ENCODE data around the gene VGLL4. TPM values are rescaled to one million over a fixed set of nuclear protein-coding genes. Genes with fewer than 3 reads are reported as not detected.

The VGLL4 gene
- total and polyA plus RNA-seq, 2 donors (not counting 1 experiment from before 2014, with no cell fraction given): 25.8 to 29.0 TPM

- Histone ChIP-seq H4K20me1 (ENCODE audit: control insufficient read depth, insufficient read depth, low read length, poor library complexity, severe bottlenecking) (peaks cover 12% of the 10 kb centered on the region), H3K27me3 (replicated peaks in 1 of 4; ENCODE audit: control extremely low read depth in 1 of 4, control insufficient read depth in 3 of 4, insufficient read depth in 4 of 4, low read length in 3 of 4) (no peaks in the 10 kb centered on the region), H3K9ac (ENCODE audit: low read length) (no peak overlapping the region), H3K9me3 (ENCODE audit: control extremely low read depth in 1 of 3, control insufficient read depth in 2 of 3, insufficient read depth in 1 of 3, low read length in 2 of 3) (no peaks in the 10 kb centered on the region), H3K36me3 (replicated peaks in 1 of 2; ENCODE audit: control extremely low read depth in 1 of 2, control insufficient read depth in 1 of 2, extremely low read depth in 1 of 2, insufficient read depth in 2 of 2, low read length in 1 of 2) (no peaks in the 10 kb centered on the region), H3K4me1 (ENCODE audit: control insufficient read depth in 2 of 2, insufficient read depth in 2 of 2, low read length in 2 of 2) (peaks cover 3 to 8% of the 10 kb centered on the region in 2 donors), H3K27ac (ENCODE audit: low read length in 2 of 2) (no peak overlapping the region), H3K4me2 (replicated peaks; ENCODE audit: low read depth, low read length, poor library complexity, severe bottlenecking) (no peak overlapping the region), H2AFZ (ENCODE audit: insufficient read depth, low read depth, low read length, poor library complexity, severe bottlenecking) (no peak overlapping the region), H3K79me2 (ENCODE audit: control insufficient read depth, insufficient read depth, low read length) (no peaks in the 10 kb centered on the region), H3K4me3 (ENCODE audit: control extremely low read depth in 1 of 5, extremely low read depth in 1 of 5, insufficient read depth in 1 of 5, low read depth in 2 of 5, low read length in 4 of 5) (no peak overlapping the region)
- WGBS (ENCODE audit: insufficient coverage): 87% methylated on average over 5 of the region's 11 CpGs
- Mint-ChIP-seq H3K27ac (no peak overlapping the region), H3K9me3 (ENCODE audit: insufficient read depth) (no peaks in the 10 kb centered on the region), H3K4me3 (no peak overlapping the region), H3K27me3 (no peaks in the 10 kb centered on the region), H3K4me1 (peaks cover 11% of the 10 kb centered on the region)
- ChIA-PET POLR2A (interaction anchor here (1.2 kb wide), 1 partner anchor 10 kb away, joined by 3 read pairs; the partner anchor contains the start of gene VGLL4), CTCF (interaction anchor here (0.6 to 5.6 kb wide), 7 partner anchors 14 to 417 kb away, joined by 3 to 85 read pairs (median 4); no protein-coding TSS in a partner anchor)
- ATAC-seq (ENCODE audit: low read depth) (no peak), DNase-seq (no peak)
- intact Hi-C loops (cut with micrococcal nuclease): loop anchor here (5.0 kb wide), 1 partner anchor 316 kb away; no protein-coding TSS in a partner anchor
- TF ChIP-seq, protein P1, sequence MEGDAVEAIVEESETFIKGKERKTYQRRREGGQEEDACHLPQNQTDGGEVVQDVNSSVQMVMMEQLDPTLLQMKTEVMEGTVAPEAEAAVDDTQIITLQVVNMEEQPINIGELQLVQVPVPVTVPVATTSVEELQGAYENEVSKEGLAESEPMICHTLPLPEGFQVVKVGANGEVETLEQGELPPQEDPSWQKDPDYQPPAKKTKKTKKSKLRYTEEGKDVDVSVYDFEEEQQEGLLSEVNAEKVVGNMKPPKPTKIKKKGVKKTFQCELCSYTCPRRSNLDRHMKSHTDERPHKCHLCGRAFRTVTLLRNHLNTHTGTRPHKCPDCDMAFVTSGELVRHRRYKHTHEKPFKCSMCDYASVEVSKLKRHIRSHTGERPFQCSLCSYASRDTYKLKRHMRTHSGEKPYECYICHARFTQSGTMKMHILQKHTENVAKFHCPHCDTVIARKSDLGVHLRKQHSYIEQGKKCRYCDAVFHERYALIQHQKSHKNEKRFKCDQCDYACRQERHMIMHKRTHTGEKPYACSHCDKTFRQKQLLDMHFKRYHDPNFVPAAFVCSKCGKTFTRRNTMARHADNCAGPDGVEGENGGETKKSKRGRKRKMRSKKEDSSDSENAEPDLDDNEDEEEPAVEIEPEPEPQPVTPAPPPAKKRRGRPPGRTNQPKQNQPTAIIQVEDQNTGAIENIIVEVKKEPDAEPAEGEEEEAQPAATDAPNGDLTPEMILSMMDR (IDR thresholded peaks at IDR 0.05): no peak
Measured at GRCh38 chr3:11653298-11654055, 9.8 kb upstream of the VGLL4 start.

DNA sequence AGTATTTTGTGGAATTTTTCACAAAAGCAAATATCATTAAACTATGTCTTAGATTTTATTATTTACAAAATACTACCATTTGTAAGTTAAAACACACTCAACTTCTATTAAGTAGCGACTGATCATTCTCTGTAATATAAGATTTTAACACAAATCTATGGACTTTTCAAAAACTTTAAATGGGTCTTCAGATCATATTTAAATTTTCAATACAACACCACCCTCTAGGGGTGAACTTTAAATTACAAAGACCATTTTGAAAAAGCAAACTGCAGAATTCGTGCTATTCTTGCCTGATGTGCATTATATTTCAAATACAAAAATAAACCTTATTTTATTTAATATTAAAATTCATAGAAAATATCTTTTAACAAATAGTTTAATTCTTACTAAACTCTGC lies 8.2 kb upstream of the VGLL4 start:
- TF ChIP-seq, protein P1 (IDR thresholded peaks at IDR 0.05): peak; percentile 81
- no peak for TF ChIP-seq EZH2 (IDR thresholded peaks at IDR 0.05; ENCODE audit: borderline replicate concordance, insufficient read depth, low read depth, low read length, poor library complexity, severe bottlenecking)
- peak; percentile 61 for DNase-seq

More for the DNA sequence above, 8.2 kb upstream of the VGLL4 start:
- no peak overlapping the region for H3K4me2 ChIP-seq (replicated peaks; ENCODE audit: low read depth, low read length, poor library complexity, severe bottlenecking)
- no peaks in the 10 kb centered on the region for H3K36me3 ChIP-seq (replicated peaks in 1 of 2; ENCODE audit: control extremely low read depth in 1 of 2, control insufficient read depth in 1 of 2, extremely low read depth in 1 of 2, insufficient read depth in 2 of 2, low read length in 1 of 2)
- H3K4me3 ChIP-seq (ENCODE audit: control extremely low read depth in 1 of 5, extremely low read depth in 1 of 5, insufficient read depth in 1 of 5, low read depth in 2 of 5, low read length in 4 of 5): no peak overlapping the region
- ChIA-PET CTCF (interaction anchor here (0.7 to 5.6 kb wide), 27 partner anchors 9 to 701 kb away, joined by 3 to 85 read pairs (median 5); partner anchors contain the start of gene VGLL4), POLR2A (no interaction called here)
- intact Hi-C loops (cut with micrococcal nuclease): loop anchor here (1.0 to 5.0 kb wide), 4 partner anchors 152 to 416 kb away; no protein-coding TSS in a partner anchor
- no peak overlapping the region for H3K4me3 Mint-ChIP-seq
- H2AFZ ChIP-seq (ENCODE audit: insufficient read depth, low read depth, low read length, poor library complexity, severe bottlenecking): no peak overlapping the region
- ATAC-seq (ENCODE audit: low read depth): no peak
- no peak overlapping the region for H3K27ac ChIP-seq (ENCODE audit: low read length in 2 of 2)
- H3K27me3 ChIP-seq (replicated peaks in 1 of 4; ENCODE audit: control extremely low read depth in 1 of 4, control insufficient read depth in 3 of 4, insufficient read depth in 4 of 4, low read length in 3 of 4): no peaks in the 10 kb centered on the region
- peaks cover 3 to 8% of the 10 kb centered on the region in 2 donors for H3K4me1 ChIP-seq (ENCODE audit: control insufficient read depth in 2 of 2, insufficient read depth in 2 of 2, low read length in 2 of 2)
- no peaks in the 10 kb centered on the region for H3K27me3 Mint-ChIP-seq
- H3K79me2 ChIP-seq (ENCODE audit: control insufficient read depth, insufficient read depth, low read length): no peaks in the 10 kb centered on the region
- no peak overlapping the region for H3K9ac ChIP-seq (ENCODE audit: low read length)
- H3K27ac Mint-ChIP-seq: no peak overlapping the region
- no peaks in the 10 kb centered on the region for H3K9me3 ChIP-seq (ENCODE audit: control extremely low read depth in 1 of 3, control insufficient read depth in 2 of 3, insufficient read depth in 1 of 3, low read length in 2 of 3)
- peaks cover 3% of the 10 kb centered on the region for H4K20me1 ChIP-seq (ENCODE audit: control insufficient read depth, insufficient read depth, low read length, poor library complexity, severe bottlenecking)
- WGBS (ENCODE audit: insufficient coverage): no CpG with 5 or more reads among the region's 2 CpGs
- no peaks in the 10 kb centered on the region for H3K9me3 Mint-ChIP-seq (ENCODE audit: insufficient read depth)
- H3K4me1 Mint-ChIP-seq: peaks cover 11% of the 10 kb centered on the region

All from B cell (primary cell).